ENCODE data around the gene MED17.
"Not testable (repeated sequence)": the region's sequence is repeated elsewhere in the genome, so short reads cannot be mapped to it uniquely, and the experiment has no call there.

Gene MED17

DNA sequence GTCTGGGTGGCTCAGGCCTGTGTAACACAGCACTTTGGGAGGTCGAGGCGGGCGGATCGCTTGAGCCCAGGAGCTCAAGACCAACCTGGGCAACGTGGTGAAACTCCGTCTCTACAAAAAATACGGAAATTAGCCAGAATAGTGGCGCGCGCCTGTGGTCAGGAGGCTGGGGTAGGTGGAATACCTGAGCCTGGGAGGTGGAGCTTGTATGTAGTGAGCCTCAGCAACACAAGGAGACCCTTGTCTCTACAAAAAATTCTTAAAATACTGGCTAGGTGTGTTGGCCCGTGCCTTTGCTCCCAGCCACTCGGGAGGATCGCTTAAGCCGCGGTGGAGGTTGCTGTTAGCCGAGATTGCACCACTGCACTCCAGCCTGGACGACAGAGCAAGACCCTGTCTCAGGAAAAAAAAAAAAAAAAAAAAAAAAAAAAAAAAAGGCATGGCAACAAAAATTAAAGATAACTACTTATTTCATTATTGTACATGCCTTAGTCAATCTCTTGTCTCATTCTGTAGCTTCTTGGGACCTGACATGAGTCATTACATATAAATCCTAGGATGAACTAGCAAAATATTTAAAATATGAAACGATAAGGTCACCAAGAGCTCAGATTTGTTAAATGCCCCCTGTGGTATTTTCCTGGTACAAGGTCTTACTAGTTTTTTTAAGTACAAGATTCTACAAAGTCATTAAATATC, 43.9 kb upstream of the MED17 start:
- DNase-seq (ENCODE audit: low read depth): peak; percentile 55
- TF ChIP-seq, protein P1, sequence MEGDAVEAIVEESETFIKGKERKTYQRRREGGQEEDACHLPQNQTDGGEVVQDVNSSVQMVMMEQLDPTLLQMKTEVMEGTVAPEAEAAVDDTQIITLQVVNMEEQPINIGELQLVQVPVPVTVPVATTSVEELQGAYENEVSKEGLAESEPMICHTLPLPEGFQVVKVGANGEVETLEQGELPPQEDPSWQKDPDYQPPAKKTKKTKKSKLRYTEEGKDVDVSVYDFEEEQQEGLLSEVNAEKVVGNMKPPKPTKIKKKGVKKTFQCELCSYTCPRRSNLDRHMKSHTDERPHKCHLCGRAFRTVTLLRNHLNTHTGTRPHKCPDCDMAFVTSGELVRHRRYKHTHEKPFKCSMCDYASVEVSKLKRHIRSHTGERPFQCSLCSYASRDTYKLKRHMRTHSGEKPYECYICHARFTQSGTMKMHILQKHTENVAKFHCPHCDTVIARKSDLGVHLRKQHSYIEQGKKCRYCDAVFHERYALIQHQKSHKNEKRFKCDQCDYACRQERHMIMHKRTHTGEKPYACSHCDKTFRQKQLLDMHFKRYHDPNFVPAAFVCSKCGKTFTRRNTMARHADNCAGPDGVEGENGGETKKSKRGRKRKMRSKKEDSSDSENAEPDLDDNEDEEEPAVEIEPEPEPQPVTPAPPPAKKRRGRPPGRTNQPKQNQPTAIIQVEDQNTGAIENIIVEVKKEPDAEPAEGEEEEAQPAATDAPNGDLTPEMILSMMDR (conservative IDR thresholded peaks at IDR 0.05; ENCODE audit: low read depth, low read length): no peak
- H3K4me3 ChIP-seq (ENCODE audit: low read depth, low read length): peak overlapping the region; percentile 86

DNA sequence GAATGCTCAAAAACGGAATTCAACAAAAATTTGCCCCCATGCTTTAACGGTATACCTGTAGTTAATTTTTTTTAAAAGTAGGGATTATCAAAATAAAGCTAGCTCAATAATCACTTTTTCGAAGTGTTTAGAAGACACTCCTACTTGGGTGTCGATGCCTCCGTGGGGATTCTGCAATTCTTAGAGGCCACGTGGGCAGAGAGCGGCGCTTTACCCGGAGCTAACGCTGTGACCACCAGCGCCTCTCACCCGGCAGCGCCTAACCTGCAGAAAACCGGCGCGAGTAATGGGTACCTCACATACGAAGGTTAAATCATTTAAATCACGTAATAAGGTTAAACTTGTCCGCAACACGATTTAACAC, 43.4 kb upstream of the MED17 start:
- TF ChIP-seq, protein P1 (conservative IDR thresholded peaks at IDR 0.05; ENCODE audit: low read depth, low read length): no peak
- peak; percentile 79 for DNase-seq (ENCODE audit: low read depth)
- peak overlapping the region; percentile 86 for H3K4me3 ChIP-seq (ENCODE audit: low read depth, low read length)

DNA sequence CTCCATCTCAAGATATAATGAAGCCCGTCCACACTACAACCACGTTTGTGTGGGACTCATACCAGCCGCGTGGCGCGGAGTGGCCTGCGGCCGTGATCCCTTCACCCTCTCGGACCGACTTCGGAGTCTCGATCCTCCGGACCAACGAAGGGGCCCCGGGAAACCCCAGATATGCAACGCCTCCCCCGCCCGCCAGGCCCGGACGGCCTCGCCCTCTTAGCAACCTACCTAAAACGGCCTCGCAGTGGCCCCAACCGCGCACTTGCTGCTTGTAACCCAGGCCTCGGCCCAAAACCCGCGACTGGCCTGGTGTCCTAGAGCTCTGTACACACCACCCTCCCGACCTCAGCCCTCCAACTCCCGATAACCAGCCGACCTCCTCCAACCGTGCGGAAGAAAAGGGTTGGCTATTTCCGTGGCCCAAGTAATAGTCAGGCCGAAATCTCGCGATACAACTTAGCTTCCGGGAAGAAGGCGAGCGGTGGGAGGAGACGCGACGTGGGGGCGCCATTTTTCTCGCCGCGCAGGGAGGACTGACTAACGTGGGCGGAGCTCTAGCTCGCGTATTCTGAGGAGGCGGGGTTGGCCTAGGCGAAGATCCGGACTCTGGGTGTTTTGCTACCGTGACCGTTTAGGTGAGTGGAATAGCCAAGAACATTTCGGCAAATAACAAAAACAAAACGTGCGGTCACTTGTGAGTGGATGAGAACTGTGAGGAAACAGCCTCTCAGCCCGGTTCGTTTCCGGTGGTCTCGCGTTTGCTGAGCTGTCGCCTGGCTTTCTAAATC, 42.8 kb upstream of the MED17 start, which contains the start of the genes C11orf54 and TAF1D:
TSS of gene C11orf54 (plus strand) at position 579 of the 788 bp plus-strand sequence. CDS start 5,722 bp downstream, outside the sequence.
TSS of gene TAF1D (minus strand) at position 402 of the 788 bp plus-strand sequence. CDS start 2,191 bp downstream, outside the sequence.
- peak; percentile 98 for DNase-seq (ENCODE audit: low read depth)
- H3K4me3 ChIP-seq (ENCODE audit: low read depth, low read length): peak within 1 kb of the TSS; percentile 86
- TF ChIP-seq, protein P1 (conservative IDR thresholded peaks at IDR 0.05; ENCODE audit: low read depth, low read length): peak; percentile 1

DNA sequence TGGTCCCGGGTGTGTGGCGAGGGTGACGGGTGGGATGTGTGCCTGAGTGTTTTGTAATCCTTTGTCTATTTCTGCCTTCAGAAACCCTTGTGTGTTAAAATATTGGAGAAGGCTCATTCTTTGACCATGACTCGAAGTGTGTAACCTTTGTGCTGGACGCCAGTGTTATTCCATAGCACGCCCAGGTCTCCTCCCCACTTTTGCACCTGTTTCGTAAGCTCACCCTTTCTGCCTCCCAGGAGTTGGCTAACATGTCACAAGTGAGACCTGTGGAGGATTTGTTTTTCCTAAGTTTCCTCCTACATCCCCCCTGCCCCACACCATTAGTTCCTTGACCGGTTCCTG, 42.2 kb upstream of the MED17 start:
- DNase-seq (ENCODE audit: low read depth): peak; percentile 70
- TF ChIP-seq, protein P1 (conservative IDR thresholded peaks at IDR 0.05; ENCODE audit: low read depth, low read length): no peak
- peak overlapping the region; percentile 86 for H3K4me3 ChIP-seq (ENCODE audit: low read depth, low read length)

DNA sequence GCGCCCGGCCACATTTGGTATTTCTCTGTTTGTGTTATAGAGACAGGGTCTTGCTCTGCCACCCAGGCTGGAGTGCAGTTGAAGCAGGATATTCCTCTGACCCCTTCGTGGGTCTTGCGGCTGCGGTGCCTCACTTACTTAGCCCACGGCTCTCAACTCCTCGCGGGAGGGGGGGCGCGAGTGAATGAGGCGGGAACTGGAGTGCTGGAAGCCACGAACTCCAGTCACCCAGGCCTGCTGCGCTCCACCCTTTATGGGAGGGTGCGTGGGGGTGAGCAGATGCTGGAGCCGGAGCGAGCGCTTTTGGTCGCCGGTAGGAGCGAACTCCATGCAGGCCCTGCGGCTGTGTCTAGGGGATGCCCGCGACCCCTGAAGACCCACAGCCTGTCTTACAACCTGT, 40.8 kb upstream of the MED17 start:
- TF ChIP-seq, protein P1 (conservative IDR thresholded peaks at IDR 0.05; ENCODE audit: low read depth, low read length): no peak
- no peak for DNase-seq (ENCODE audit: low read depth)
- no peak overlapping the region for H3K4me3 ChIP-seq (ENCODE audit: low read depth, low read length)

DNA sequence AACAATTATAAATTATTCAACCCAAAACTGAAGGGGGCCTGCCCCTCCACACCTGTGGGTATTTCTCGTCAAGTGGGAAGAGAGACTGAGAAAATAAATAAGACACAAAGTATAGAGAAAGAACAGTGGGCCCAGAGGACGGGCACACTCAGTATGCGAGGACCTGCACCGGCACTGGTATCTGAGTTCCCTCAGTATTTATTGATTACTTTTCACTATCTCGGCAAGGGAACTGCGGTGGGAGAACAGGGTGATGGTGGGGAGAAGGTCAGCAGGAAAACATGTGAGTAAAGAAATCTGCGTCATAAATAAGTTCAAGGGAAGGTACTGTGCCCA, 39.4 kb upstream of the MED17 start:
- no peak for DNase-seq (ENCODE audit: low read depth)
- no peak overlapping the region for H3K4me3 ChIP-seq (ENCODE audit: low read depth, low read length)
- TF ChIP-seq, protein P1 (conservative IDR thresholded peaks at IDR 0.05; ENCODE audit: low read depth, low read length): no peak

DNA sequence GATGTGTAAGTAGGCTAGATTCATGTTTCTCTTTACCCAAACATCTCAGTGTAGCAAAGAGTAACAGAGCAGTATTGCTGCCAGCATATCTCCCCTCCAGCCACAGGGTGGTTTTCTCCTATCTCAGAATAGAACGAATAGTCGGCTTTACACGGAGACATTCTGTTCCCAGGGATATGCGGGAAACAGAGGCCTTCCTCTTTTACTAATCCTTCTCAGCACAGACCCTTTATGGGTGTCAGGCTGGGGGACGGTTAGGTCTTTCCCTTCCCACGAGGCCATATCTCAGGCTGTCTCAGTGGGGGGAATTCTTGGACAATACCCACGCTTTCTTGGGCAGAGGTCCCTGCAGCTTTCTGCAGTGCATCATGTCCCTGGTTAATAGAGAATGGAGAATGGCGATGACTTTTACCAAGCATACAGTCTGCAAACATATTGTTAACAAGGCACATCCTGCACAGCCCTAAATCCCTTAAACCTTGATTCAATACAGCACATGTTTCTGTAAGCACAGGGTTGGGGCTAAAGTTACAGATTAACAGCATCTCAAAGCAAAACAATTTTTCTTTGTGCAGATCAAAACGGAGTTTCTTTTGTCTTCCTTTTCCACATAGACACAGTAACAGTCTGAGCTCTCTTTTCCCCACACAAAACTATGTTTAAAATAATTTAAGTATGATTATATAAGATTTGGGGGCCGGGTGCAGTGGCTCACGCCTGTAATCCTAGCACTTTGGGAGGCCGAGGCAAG, 38.9 kb upstream of the MED17 start:
- H3K4me3 ChIP-seq (ENCODE audit: low read depth, low read length); DNase-seq (ENCODE audit: low read depth): not testable (repeated sequence)

Measured in choroid plexus epithelial cell (primary cell).